HCT116 (cell line): ENCODE measurements around the gene STK40.

ENCODE experiments used
- POLR2AphosphoS5 ChIP-seq: IDR thresholded peaks from 2 replicates; pipeline ENCODE4 v1.6.1; 2011; ENCODE audit warnings: mild to moderate bottlenecking, low read depth, low read length, moderate library complexity
- TF ChIP-seq, protein P1 (sequence below), 3 experiments: fragments of 200-600 bp in 1 of 3; sonication (generic) in 1 of 3; IDR thresholded peaks in 2 of 3; conservative IDR thresholded peaks in 1 of 3; 2 replicates each; pipeline ENCODE4 v1.5.1; 2012 to 2017; ENCODE audit warnings: low read depth in 2 of 3, low read length in 2 of 3, antibody characterized with exemption in 1 of 3, borderline replicate concordance in 1 of 3, control low read depth in 1 of 3, mild to moderate bottlenecking in 1 of 3, mixed read lengths in 1 of 3, mixed run types in 1 of 3, moderate library complexity in 1 of 3; ENCODE audit not compliant: insufficient read depth in 1 of 3

DNA sequence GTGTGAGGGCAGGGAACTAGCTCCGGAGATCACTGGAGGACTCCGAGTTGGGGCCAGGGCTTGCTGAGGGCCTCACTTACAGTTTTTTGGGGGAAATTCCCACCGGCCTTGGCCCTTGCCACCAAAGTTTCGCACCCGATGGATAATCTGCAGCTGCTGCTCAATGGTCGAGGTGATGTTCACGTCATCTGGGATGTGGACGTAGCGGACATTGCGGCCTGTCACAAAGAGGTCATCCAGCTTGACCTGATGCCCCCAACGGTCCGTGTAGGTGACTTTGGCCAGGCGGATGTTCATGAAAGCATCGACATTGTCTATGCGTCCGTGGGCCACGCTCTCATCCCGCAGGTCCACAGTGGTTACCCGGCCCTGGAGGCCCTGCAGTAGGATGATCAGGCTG lies 8.0 kb upstream of the STK40 start:
- TF ChIP-seq, protein P1, sequence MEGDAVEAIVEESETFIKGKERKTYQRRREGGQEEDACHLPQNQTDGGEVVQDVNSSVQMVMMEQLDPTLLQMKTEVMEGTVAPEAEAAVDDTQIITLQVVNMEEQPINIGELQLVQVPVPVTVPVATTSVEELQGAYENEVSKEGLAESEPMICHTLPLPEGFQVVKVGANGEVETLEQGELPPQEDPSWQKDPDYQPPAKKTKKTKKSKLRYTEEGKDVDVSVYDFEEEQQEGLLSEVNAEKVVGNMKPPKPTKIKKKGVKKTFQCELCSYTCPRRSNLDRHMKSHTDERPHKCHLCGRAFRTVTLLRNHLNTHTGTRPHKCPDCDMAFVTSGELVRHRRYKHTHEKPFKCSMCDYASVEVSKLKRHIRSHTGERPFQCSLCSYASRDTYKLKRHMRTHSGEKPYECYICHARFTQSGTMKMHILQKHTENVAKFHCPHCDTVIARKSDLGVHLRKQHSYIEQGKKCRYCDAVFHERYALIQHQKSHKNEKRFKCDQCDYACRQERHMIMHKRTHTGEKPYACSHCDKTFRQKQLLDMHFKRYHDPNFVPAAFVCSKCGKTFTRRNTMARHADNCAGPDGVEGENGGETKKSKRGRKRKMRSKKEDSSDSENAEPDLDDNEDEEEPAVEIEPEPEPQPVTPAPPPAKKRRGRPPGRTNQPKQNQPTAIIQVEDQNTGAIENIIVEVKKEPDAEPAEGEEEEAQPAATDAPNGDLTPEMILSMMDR (IDR thresholded peaks at IDR 0.05 in 2 of 3, conservative IDR thresholded peaks at IDR 0.05 in 1 of 3; ENCODE audit: borderline replicate concordance in 1 of 3, insufficient read depth in 1 of 3, low read depth in 2 of 3, low read length in 2 of 3), result no peak
- no peak for TF ChIP-seq POLR2AphosphoS5
